Neural progenitor cell (in vitro differentiated cells): ENCODE results near the gene SLC4A8. TPM values are rescaled to one million over a fixed set of nuclear protein-coding genes. Genes with fewer than 3 reads are reported as not detected.

ENCODE experiments used
- DNase-seq: peaks from one replicate; pipeline ENCODE4 v3.0.0-alpha.2; 2016; ENCODE audit warnings: low spot score
- H2AFZ ChIP-seq: fragments of 200-600 bp; sonication (generic); replicated peaks from 2 replicates; pipeline ENCODE4 v1.6.1; 2016; ENCODE audit warnings: antibody characterized with exemption
- H3F3A ChIP-seq: fragments of 200-600 bp; sonication (generic); 2 replicates; pipeline ENCODE4 v1.6.1; 2016; ENCODE audit warnings: antibody characterized with exemption, low read depth
- H3K27ac ChIP-seq: fragments of 200-600 bp; sonication (generic); 2 replicates; pipeline ENCODE4 v1.5.1; 2016; ENCODE audit warnings: mild to moderate bottlenecking
- H3K27me3 ChIP-seq: fragments of 200-600 bp; sonication (generic); 2 replicates; pipeline ENCODE4 v1.6.1; 2016; ENCODE audit warnings: mild to moderate bottlenecking, moderate library complexity
- H3K36me3 ChIP-seq: fragments of 200-600 bp; sonication (generic); 2 replicates; pipeline ENCODE4 v1.5.1; 2016
- H3K4me1 ChIP-seq: fragments of 200-600 bp; sonication (generic); 2 replicates; pipeline ENCODE4 v1.6.1; 2016; ENCODE audit warnings: mixed run types
- H3K4me2 ChIP-seq: fragments of 200-600 bp; sonication (generic); 2 replicates; pipeline ENCODE4 v1.6.1; 2016
- H3K4me3 ChIP-seq: fragments of 200-600 bp; sonication (generic); 2 replicates; pipeline ENCODE4 v1.5.1; 2016
- H3K79me2 ChIP-seq: fragments of 200-600 bp; sonication (generic); 2 replicates; pipeline ENCODE4 v1.6.1; 2016; ENCODE audit warnings: low read depth
- H3K9ac ChIP-seq: fragments of 200-600 bp; sonication (generic); 2 replicates; pipeline ENCODE4 v1.6.1; 2016
- H3K9me3 ChIP-seq: fragments of 200-600 bp; sonication (generic); 2 replicates; pipeline ENCODE4 v1.5.1; 2016; ENCODE audit warnings: low read depth
- H4K20me1 ChIP-seq: fragments of 200-600 bp; sonication (generic); 2 replicates; pipeline ENCODE4 v1.6.1; 2016; ENCODE audit warnings: low read depth
- H3K27ac Mint-ChIP-seq: 3 replicates; pipeline ENCODE4 v1.8.0; 2021; ENCODE audit warnings: mixed read lengths
- H3K27me3 Mint-ChIP-seq: 2 replicates; pipeline ENCODE4 v1.8.0; 2022; ENCODE audit warnings: low read depth, mild to moderate bottlenecking, inconsistent platforms, moderate library complexity, mixed read lengths; ENCODE audit not compliant: insufficient read depth
- H3K36me3 Mint-ChIP-seq: 3 replicates; pipeline ENCODE4 v1.8.0; 2021; ENCODE audit warnings: mixed read lengths
- H3K4me1 Mint-ChIP-seq: 3 replicates; pipeline ENCODE4 v1.8.0; 2021; ENCODE audit warnings: mixed read lengths
- H3K4me3 Mint-ChIP-seq: 3 replicates; pipeline ENCODE4 v1.8.0; 2021; ENCODE audit warnings: mild to moderate bottlenecking, moderate library complexity, mixed read lengths
- H3K9me3 Mint-ChIP-seq: 3 replicates; pipeline ENCODE4 v1.8.0; 2020; ENCODE audit warnings: mixed read lengths
- EZH2 ChIP-seq: fragments of 200-600 bp; sonication (generic); IDR thresholded peaks from 2 replicates; pipeline ENCODE4 v1.6.1; 2017; ENCODE audit warnings: antibody characterized with exemption, mild to moderate bottlenecking, moderate library complexity
- EZH2phosphoT487 ChIP-seq: fragments of 200-600 bp; sonication (generic); IDR thresholded peaks from 2 replicates; pipeline ENCODE4 v1.6.1; 2017; ENCODE audit warnings: antibody characterized with exemption
- total RNA-seq: library from RNA; depleted of rRNA; stranded (reverse); fragments of >200 nt; gene quantifications from 2 replicates; pipeline ENCODE4 v1.2.3, GENCODE V29; 2015; ENCODE audit warnings: low replicate concordance
- TF ChIP-seq, protein P1 (sequence below): fragments of 200-600 bp; sonication (generic); IDR thresholded peaks from 2 replicates; pipeline ENCODE4 v1.5.1; 2017; ENCODE audit warnings: antibody characterized with exemption, mild to moderate bottlenecking

The SLC4A8 gene
- total RNA-seq, 1 donor from 2014 or later = 10.1 TPM

DNA sequence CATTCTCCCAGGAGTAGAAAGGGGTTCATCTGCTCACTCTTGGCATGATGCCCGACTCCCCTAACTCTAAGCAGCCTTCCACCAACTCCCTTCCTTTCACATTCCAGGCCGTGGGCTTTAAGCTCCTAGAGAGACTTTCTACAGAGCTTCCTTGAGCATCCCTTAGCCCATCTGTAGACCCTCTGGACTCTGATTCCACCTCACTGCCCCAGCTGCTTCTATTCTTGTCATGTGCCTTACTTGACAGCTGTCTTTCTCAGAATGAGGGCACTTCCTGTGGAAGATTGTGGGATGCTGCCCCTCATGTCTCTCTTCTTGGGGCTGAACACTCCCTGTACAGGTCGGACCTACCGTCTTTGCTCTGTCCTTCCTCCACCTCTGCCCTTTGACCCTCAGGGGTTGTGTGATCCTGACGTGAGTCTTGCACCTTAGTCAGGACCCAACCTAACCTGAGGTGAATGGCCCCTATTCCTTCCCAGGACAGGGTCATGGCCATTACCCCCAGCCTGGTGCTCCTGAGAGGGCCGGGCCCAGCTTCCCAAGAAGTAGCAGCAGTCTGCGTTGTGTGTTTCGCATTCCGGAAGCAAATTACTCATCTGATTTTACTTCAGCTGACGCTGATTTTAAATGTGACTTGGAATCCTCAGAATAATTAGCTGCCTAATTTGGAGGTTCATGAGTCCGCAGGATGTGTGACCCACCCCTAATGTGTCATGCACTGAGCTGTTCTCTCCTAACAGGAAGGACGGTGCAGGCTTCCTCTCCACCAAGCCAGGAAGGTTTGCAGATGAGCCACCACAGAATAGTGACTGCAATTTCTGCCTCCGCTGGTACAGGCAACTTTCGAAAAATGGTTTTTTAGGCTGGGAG, 30.7 kb upstream of the SLC4A8 start:
- H3K79me2 ChIP-seq = no peaks in the 10 kb centered on the region
- H3K27ac ChIP-seq = no peak overlapping the region
- no peaks in the 10 kb centered on the region for H3K36me3 ChIP-seq
- H3K9me3 ChIP-seq = no peaks in the 10 kb centered on the region
- no peaks in the 10 kb centered on the region for H3K4me1 ChIP-seq
- peaks cover 23% of the 10 kb centered on the region for H3K4me1 Mint-ChIP-seq
- TF ChIP-seq EZH2 (no peak), EZH2phosphoT487 (no peak)
- no peak overlapping the region for H3K4me2 ChIP-seq
- peaks cover 62% of the 10 kb centered on the region for H3K27me3 ChIP-seq
- no peak overlapping the region for H2AFZ ChIP-seq
- H3K9ac ChIP-seq = no peak overlapping the region
- H3K4me3 Mint-ChIP-seq = peak overlapping the region; percentile 82
- no peak overlapping the region for H3K27ac Mint-ChIP-seq
- no peak overlapping the region for H3K4me3 ChIP-seq
- peaks cover 5% of the 10 kb centered on the region for H4K20me1 ChIP-seq
- peaks cover 2% of the 10 kb centered on the region for H3K36me3 Mint-ChIP-seq
- DNase-seq = no peak
- peaks cover 16% of the 10 kb centered on the region for H3F3A ChIP-seq
- H3K27me3 Mint-ChIP-seq = peaks cover 44% of the 10 kb centered on the region
- H3K9me3 Mint-ChIP-seq = no peaks in the 10 kb centered on the region

DNA sequence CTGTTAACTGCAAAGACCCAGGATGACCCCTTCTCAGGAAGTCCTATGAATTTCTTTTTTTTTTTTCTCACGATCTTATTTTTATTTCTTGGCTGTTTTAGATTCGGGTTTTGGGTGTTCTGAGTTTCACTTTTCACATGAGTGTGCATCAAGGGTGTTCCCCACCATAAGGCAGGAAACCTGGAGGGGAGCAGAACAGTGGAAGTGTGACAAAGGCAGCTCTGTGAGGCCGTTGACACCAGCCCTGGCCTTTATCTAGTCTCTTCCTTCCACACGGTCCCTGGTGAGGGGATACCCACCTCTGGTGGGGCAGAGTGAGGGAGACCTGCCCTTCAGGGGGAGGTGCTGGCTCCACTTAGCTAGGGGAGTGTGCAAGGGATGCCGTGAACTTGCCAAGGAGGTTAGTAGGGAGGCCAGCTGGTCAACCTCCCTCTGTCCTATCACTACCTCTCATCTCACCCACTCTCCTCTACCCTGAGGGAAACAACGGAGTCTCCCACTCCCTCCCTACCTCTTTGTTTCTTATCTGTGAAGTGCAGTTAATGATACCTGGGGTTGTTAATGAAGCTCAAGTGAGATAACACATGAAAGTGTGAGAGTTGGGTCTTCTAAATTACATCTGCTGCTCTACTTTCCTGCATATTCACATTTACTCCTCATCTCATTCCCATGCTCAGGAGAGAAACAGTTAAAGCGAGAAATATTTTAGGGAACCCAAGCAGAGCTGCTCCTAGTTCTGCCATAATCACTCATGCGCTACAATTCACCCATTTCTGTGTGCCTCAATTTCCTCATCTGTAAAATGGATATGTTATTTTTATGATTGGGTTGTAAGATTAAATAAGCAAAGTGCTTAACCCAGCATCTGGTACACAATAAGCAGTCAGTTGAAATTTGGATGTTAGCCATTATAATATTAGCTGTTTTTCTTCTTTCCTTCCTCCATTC, 29.1 kb upstream of the SLC4A8 start:
- no peak overlapping the region for H3K4me2 ChIP-seq
- H3K27ac ChIP-seq = no peak overlapping the region
- no peak overlapping the region for H3K4me3 ChIP-seq
- peaks cover 12% of the 10 kb centered on the region for H3F3A ChIP-seq
- Mint-ChIP-seq H3K4me3 (no peak overlapping the region), H3K27me3 (peaks cover 36% of the 10 kb centered on the region), H3K36me3 (peaks cover 2% of the 10 kb centered on the region), H3K27ac (no peak overlapping the region), H3K4me1 (peaks cover 20% of the 10 kb centered on the region), H3K9me3 (no peaks in the 10 kb centered on the region)
- H2AFZ ChIP-seq = no peak overlapping the region
- H3K9me3 ChIP-seq = no peaks in the 10 kb centered on the region
- H3K9ac ChIP-seq = no peak overlapping the region
- H3K79me2 ChIP-seq = no peaks in the 10 kb centered on the region
- no peak for DNase-seq
- H3K27me3 ChIP-seq = peaks cover 46% of the 10 kb centered on the region
- no peaks in the 10 kb centered on the region for H3K4me1 ChIP-seq
- TF ChIP-seq, protein P1, sequence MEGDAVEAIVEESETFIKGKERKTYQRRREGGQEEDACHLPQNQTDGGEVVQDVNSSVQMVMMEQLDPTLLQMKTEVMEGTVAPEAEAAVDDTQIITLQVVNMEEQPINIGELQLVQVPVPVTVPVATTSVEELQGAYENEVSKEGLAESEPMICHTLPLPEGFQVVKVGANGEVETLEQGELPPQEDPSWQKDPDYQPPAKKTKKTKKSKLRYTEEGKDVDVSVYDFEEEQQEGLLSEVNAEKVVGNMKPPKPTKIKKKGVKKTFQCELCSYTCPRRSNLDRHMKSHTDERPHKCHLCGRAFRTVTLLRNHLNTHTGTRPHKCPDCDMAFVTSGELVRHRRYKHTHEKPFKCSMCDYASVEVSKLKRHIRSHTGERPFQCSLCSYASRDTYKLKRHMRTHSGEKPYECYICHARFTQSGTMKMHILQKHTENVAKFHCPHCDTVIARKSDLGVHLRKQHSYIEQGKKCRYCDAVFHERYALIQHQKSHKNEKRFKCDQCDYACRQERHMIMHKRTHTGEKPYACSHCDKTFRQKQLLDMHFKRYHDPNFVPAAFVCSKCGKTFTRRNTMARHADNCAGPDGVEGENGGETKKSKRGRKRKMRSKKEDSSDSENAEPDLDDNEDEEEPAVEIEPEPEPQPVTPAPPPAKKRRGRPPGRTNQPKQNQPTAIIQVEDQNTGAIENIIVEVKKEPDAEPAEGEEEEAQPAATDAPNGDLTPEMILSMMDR = no peak
- TF ChIP-seq EZH2phosphoT487 (no peak), EZH2 (no peak)
- H3K36me3 ChIP-seq = no peaks in the 10 kb centered on the region
- H4K20me1 ChIP-seq = peaks cover 5% of the 10 kb centered on the region

DNA sequence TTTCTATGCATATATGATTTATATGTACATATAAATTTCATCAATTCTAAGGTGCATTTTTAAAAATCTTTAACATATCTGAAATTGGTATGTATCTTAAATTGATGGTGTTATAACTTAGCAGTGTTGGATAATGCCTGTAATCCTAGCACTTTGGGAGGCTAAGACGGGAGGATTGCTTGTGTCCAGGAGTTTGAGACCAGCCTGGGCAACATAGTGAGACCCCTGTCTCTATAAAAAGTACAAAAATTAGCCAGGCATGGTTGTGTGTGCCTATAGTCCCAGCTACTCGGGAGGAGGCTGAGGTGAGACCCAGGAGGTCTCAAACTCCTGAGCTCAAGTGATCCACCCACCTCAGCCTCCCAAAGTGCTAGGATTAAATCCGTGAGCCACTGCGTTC, 27.0 kb upstream of the SLC4A8 start:
- TF ChIP-seq EZH2phosphoT487 = no peak
- Histone ChIP-seq H2AFZ (no peak overlapping the region), H3K9me3 (no peaks in the 10 kb centered on the region)

DNA sequence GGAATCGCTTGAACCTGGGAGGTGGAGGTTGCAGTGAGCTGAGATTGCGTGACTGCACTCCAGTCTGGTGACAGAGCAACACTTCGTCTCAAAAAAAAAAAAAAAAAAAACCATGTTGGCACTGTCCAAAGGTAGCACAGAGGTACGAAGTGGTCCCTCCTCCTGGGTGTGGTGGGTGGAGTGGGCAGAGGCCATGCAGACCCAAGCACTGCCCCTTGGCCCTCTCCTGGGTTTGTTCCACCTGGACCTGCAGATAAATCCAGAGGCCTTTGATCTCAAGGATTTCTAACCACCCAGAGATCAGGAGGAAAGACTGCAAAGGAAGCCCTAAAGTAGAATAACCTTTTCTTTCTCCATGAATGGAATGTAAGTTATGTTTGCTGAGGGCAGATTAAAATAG, 24.7 kb upstream of the SLC4A8 start:
- Mint-ChIP-seq H3K36me3 (no peaks in the 10 kb centered on the region), H3K27ac (no peak overlapping the region), H3K9me3 (no peaks in the 10 kb centered on the region), H3K4me3 (no peak overlapping the region), H3K27me3 (peaks cover 9% of the 10 kb centered on the region), H3K4me1 (no peaks in the 10 kb centered on the region)
- H4K20me1 ChIP-seq = no peaks in the 10 kb centered on the region
- H3K4me2 ChIP-seq = no peak overlapping the region
- no peaks in the 10 kb centered on the region for H3F3A ChIP-seq
- no peak overlapping the region for H2AFZ ChIP-seq
- no peaks in the 10 kb centered on the region for H3K9me3 ChIP-seq
- no peaks in the 10 kb centered on the region for H3K36me3 ChIP-seq
- H3K4me3 ChIP-seq = no peak overlapping the region
- H3K79me2 ChIP-seq = no peaks in the 10 kb centered on the region
- H3K4me1 ChIP-seq = no peaks in the 10 kb centered on the region
- no peak overlapping the region for H3K27ac ChIP-seq
- TF ChIP-seq, protein P1 = no peak
- no peak for TF ChIP-seq EZH2
- TF ChIP-seq EZH2phosphoT487 = no peak
- DNase-seq = no peak
- H3K27me3 ChIP-seq = peaks cover 2% of the 10 kb centered on the region
- no peak overlapping the region for H3K9ac ChIP-seq

More for the DNA sequence above, 27.0 kb upstream of the SLC4A8 start:
- no peaks in the 10 kb centered on the region for H3F3A ChIP-seq
- H3K4me3 ChIP-seq = no peak overlapping the region
- peaks cover 21% of the 10 kb centered on the region for H3K27me3 Mint-ChIP-seq
- H3K4me3 Mint-ChIP-seq = no peak overlapping the region
- H3K79me2 ChIP-seq = no peaks in the 10 kb centered on the region
- H3K4me2 ChIP-seq = no peak overlapping the region
- H3K9me3 Mint-ChIP-seq = no peaks in the 10 kb centered on the region
- DNase-seq = no peak
- no peaks in the 10 kb centered on the region for H3K36me3 ChIP-seq
- peaks cover 9% of the 10 kb centered on the region for H3K4me1 Mint-ChIP-seq
- H3K36me3 Mint-ChIP-seq = peaks cover 2% of the 10 kb centered on the region
- no peak overlapping the region for H3K27ac ChIP-seq
- H4K20me1 ChIP-seq = peaks cover 5% of the 10 kb centered on the region
- H3K27ac Mint-ChIP-seq = no peak overlapping the region
- no peak overlapping the region for H3K9ac ChIP-seq
- H3K4me1 ChIP-seq = no peaks in the 10 kb centered on the region
- peaks cover 24% of the 10 kb centered on the region for H3K27me3 ChIP-seq
